SK-N-SH (cell line): ENCODE data around the gene ATP6V1F. TPM values are rescaled to one million over a fixed set of nuclear protein-coding genes. Genes with fewer than 3 reads are reported as not detected.

Source experiments
- CTCF ChIA-PET: fragments of 300-600, 350-600 bp; formaldehyde crosslinking; extraction: SDS; loops from one replicate; lab custom pipeline; 2021; lab: Yijun Ruan, JAX
- POLR2A ChIA-PET: fragments of 350-600 bp; sonication (Branson Sonifier 250); formaldehyde crosslinking; extraction: SDS; loops from one replicate; lab custom pipeline; 2020; ENCODE audit warnings: antibody characterized with exemption, inconsistent platforms; lab: Yijun Ruan, JAX
- DNase-seq: peaks from one replicate; pipeline ENCODE4 v3.0.0; 2012
- H2AFZ ChIP-seq: fragments of 200-600 bp; sonication (generic); 2 replicates; pipeline ENCODE4 v1.8.1; 2016; ENCODE audit warnings: antibody characterized with exemption, mild to moderate bottlenecking, low read depth
- H3F3A ChIP-seq: fragments of 200-600 bp; sonication (generic); replicated peaks from 2 replicates; pipeline ENCODE3; 2016; ENCODE audit warnings: antibody characterized with exemption, mild to moderate bottlenecking; ENCODE audit not compliant: insufficient read depth
- H3K27ac ChIP-seq, 2 experiments: fragments of 200-500 bp in 1 of 2; fragments of 200-600 bp in 1 of 2; sonication (Bioruptor generic) in 1 of 2; sonication (generic), shearing (Covaris generic) in 1 of 2; 2 replicates each; pipeline versions ENCODE4 v1.5.1 to v1.6.1; 2014 to 2016; ENCODE audit warnings: low read depth in 2 of 2, inconsistent platforms in 1 of 2, low read length in 1 of 2, mild to moderate bottlenecking in 1 of 2, mixed read lengths in 1 of 2
- H3K27me3 ChIP-seq: fragments of 200-600 bp; sonication (generic), shearing (Covaris generic); 2 replicates; pipeline ENCODE4 v1.6.1; 2016; ENCODE audit warnings: mixed run types; ENCODE audit not compliant: insufficient read depth
- H3K36me3 ChIP-seq, 2 experiments: fragments of 200-500 bp in 1 of 2; fragments of 200-600 bp in 1 of 2; sonication (Bioruptor generic) in 1 of 2; sonication (generic) in 1 of 2; replicated peaks in 1 of 2; 2 replicates each; pipeline versions ENCODE3 to v1.5.1; 2014 to 2016; ENCODE audit warnings: low read length in 1 of 2, mild to moderate bottlenecking in 1 of 2; ENCODE audit not compliant: insufficient read depth in 2 of 2, control insufficient read depth in 1 of 2
- H3K4me1 ChIP-seq, 2 experiments: fragments of 200-500 bp in 1 of 2; fragments of 200-600 bp in 1 of 2; sonication (Bioruptor generic) in 1 of 2; sonication (generic), shearing (Covaris generic) in 1 of 2; 2 replicates each; pipeline versions ENCODE4 v1.5.1 to v1.6.1; 2014 to 2016; ENCODE audit warnings: low read depth in 1 of 2, low read length in 1 of 2, mixed run types in 1 of 2; ENCODE audit not compliant: insufficient read depth in 2 of 2, control insufficient read depth in 1 of 2
- H3K4me2 ChIP-seq: fragments of 200-600 bp; sonication (generic), shearing (Covaris generic); 2 replicates; pipeline ENCODE4 v1.6.1; 2017; ENCODE audit warnings: mixed run types
- H3K4me3 ChIP-seq, 2 experiments: fragments of 200-500 bp in 1 of 2; fragments of 200-600 bp in 1 of 2; sonication (Bioruptor generic) in 1 of 2; sonication (generic), shearing (Covaris generic) in 1 of 2; 2 replicates each; pipeline versions ENCODE4 v1.5.1 to v1.8.1; 2014 to 2016; ENCODE audit warnings: low read depth in 2 of 2, inconsistent platforms in 1 of 2, low read length in 1 of 2, mild to moderate bottlenecking in 1 of 2, mixed read lengths in 1 of 2, moderate library complexity in 1 of 2
- H3K79me2 ChIP-seq: fragments of 200-600 bp; sonication (generic); 2 replicates; pipeline ENCODE4 v1.8.1; 2017; ENCODE audit warnings: mild to moderate bottlenecking; ENCODE audit not compliant: insufficient read depth
- H3K9ac ChIP-seq: fragments of 200-600 bp; sonication (generic); 2 replicates; pipeline ENCODE4 v1.6.1; 2017; ENCODE audit warnings: mixed run types
- H3K9me2 ChIP-seq: fragments of 200-600 bp; sonication (generic); 2 replicates; pipeline ENCODE4 v1.6.1; 2017; ENCODE audit warnings: mixed run types
- H3K9me3 ChIP-seq: fragments of 200-600 bp; sonication (generic); 2 replicates; pipeline ENCODE4 v1.6.1; 2017; ENCODE audit warnings: mixed run types, mild to moderate bottlenecking, moderate library complexity
- H4K20me1 ChIP-seq: fragments of 200-600 bp; sonication (generic); 2 replicates; pipeline ENCODE4 v1.6.1; 2017; ENCODE audit warnings: mild to moderate bottlenecking, mixed run types; ENCODE audit not compliant: insufficient read depth
- CHD2 ChIP-seq: fragments of 150-350 bp; IDR thresholded peaks from 2 replicates; pipeline ENCODE4 v1.6.1; 2018; ENCODE audit warnings: low read length; ENCODE audit not compliant: partially characterized antibody
- CTCF ChIP-seq: fragments of 200-600 bp; sonication (generic); IDR thresholded peaks from 2 replicates; pipeline ENCODE4 v1.6.1; 2017; ENCODE audit warnings: antibody characterized with exemption, mild to moderate bottlenecking, moderate library complexity
- ELF1 ChIP-seq: IDR thresholded peaks from 2 replicates; pipeline ENCODE4 v1.4.0; 2012
- EP300 ChIP-seq, 2 experiments: IDR thresholded peaks; 2 replicates each; pipeline versions ENCODE4 v1.4.0 to v1.6.1; 2012; ENCODE audit warnings: borderline replicate concordance in 1 of 2, low read depth in 1 of 2, low read length in 1 of 2
- FOSL2 ChIP-seq: IDR thresholded peaks from 2 replicates; pipeline ENCODE4 v1.4.0; 2012; ENCODE audit warnings: low read depth, mild to moderate bottlenecking, moderate library complexity, borderline replicate concordance
- FOXM1 ChIP-seq: IDR thresholded peaks from 2 replicates; pipeline ENCODE4 v1.4.0; 2012; ENCODE audit warnings: low read depth, mild to moderate bottlenecking
- GATA2 ChIP-seq: sonication (generic); formaldehyde crosslinking; IDR thresholded peaks from 2 replicates; pipeline ENCODE4 v1.5.0; 2020; ENCODE audit warnings: mild to moderate bottlenecking, missing genetic modification reagents
- MAX ChIP-seq: IDR thresholded peaks from 2 replicates; pipeline ENCODE4 v1.4.0; 2012; ENCODE audit warnings: low read depth
- MEF2A ChIP-seq: IDR thresholded peaks from 2 replicates; pipeline ENCODE4 v1.4.0; 2012; ENCODE audit warnings: low read depth, borderline replicate concordance
- NFIC ChIP-seq: IDR thresholded peaks from 2 replicates; pipeline ENCODE4 v1.4.0; 2012; ENCODE audit warnings: borderline replicate concordance
- POLR2AphosphoS5 ChIP-seq: IDR thresholded peaks from 2 replicates; pipeline ENCODE4 v1.6.1; 2012; ENCODE audit warnings: low read depth, low read length
- RAD21 ChIP-seq: IDR thresholded peaks from 2 replicates; pipeline ENCODE4 v1.6.1; 2012; ENCODE audit warnings: mild to moderate bottlenecking, low read length
- RCOR1 ChIP-seq: fragments of 150-350 bp; IDR thresholded peaks from 2 replicates; pipeline ENCODE4 v1.6.1; 2017; ENCODE audit warnings: antibody characterized with exemption, low read length
- RXRA ChIP-seq: IDR thresholded peaks from 2 replicates; pipeline ENCODE4 v1.4.0; 2012; ENCODE audit warnings: low read depth, mild to moderate bottlenecking, borderline replicate concordance
- SMC3 ChIP-seq: IDR thresholded peaks from 2 replicates; pipeline ENCODE4 v1.6.1; 2012; ENCODE audit warnings: low read depth, low read length, improper control_type of control experiment
- TAF1 ChIP-seq: IDR thresholded peaks from 2 replicates; pipeline ENCODE4 v1.6.1; 2012; ENCODE audit warnings: low read depth, mild to moderate bottlenecking, low read length, moderate library complexity, borderline replicate concordance
- TCF12 ChIP-seq: IDR thresholded peaks from 2 replicates; pipeline ENCODE4 v1.4.0; 2012
- TEAD4 ChIP-seq: IDR thresholded peaks from 2 replicates; pipeline ENCODE4 v1.4.0; 2012; ENCODE audit warnings: mild to moderate bottlenecking, borderline replicate concordance; ENCODE audit not compliant: insufficient read depth
- USF2 ChIP-seq: fragments of 150-350 bp; IDR thresholded peaks from 2 replicates; pipeline ENCODE4 v1.6.1; 2017; ENCODE audit warnings: antibody characterized with exemption, low read length, low read depth, borderline replicate concordance
- ZBTB33 ChIP-seq: IDR thresholded peaks from 2 replicates; pipeline ENCODE4 v1.4.0; 2012; ENCODE audit warnings: low read depth, borderline replicate concordance
- WGBS: methylation state at CpG from one replicate; pipeline ENCODE4 v1.1.6; 2017; ENCODE audit warnings: low lambda C conversion rate; 5-methylcytosine and 5-hydroxymethylcytosine counted together
- polyA plus RNA-seq, 3 experiments: library from polyadenylated mRNA; depleted of rRNA; stranded (reverse); fragments of >200 nt; gene quantifications; 2 replicates each; pipeline ENCODE4 v1.2.3, GENCODE V29; 2012

Gene ATP6V1F
- polyA plus RNA-seq, 1 of the 3 experiments (the other 2 are of a cell fraction): 495 TPM

- POLR2A ChIA-PET: interaction anchor here (1.2 to 1.5 kb wide), 3 partner anchors 13 to 32 kb away, joined by 3 read pairs; no protein-coding TSS in a partner anchor
- peaks cover 14 to 17% of the 10 kb centered on the region in 2 experiments for H3K36me3 ChIP-seq
- WGBS: 37% methylated on average over 31 of the region's 33 CpGs
- H3K9me2 ChIP-seq: no peaks in the 10 kb centered on the region
- H3K27me3 ChIP-seq: no peaks in the 10 kb centered on the region
- H3K9me3 ChIP-seq: no peaks in the 10 kb centered on the region
- peak; percentile 17; the same call in 1 of the 2 replicates for TF ChIP-seq NFIC
- TF ChIP-seq ELF1: peak; percentile 44; the same call in 1 of the 2 replicates
- TF ChIP-seq MAX: peak; percentile 76
- TF ChIP-seq RXRA: no peak
- peak; percentile 25 for TF ChIP-seq CHD2
- peak; percentile 68 for TF ChIP-seq TAF1
- TF ChIP-seq POLR2AphosphoS5: peak; percentile 72
- no peak for TF ChIP-seq FOXM1
- 0 out of 2 replicates have a peak, but pooled peaks have one; percentile 20 for TF ChIP-seq TEAD4
- peak; percentile 54; the same call in 1 of the 2 replicates for TF ChIP-seq TCF12
- peak overlapping the region; percentile 84 for H3K9ac ChIP-seq
- DNase-seq: peak; percentile 74
- H3K4me1 ChIP-seq: peaks cover 43 to 48% of the 10 kb centered on the region in 2 experiments; a peak in 3 of 4 replicates
- CTCF ChIA-PET: interaction anchor here (0.8 to 2.4 kb wide), 8 partner anchors 11 to 404 kb away, joined by 3 to 10 read pairs (median 6); partner anchors contain the start of gene ATP6V1F
- H2AFZ ChIP-seq: no peak overlapping the region
- peak overlapping the region; percentile 50 to 85 for H3K27ac ChIP-seq
- H3K4me3 ChIP-seq: peak overlapping the region; percentile 68 to 90
- H3F3A ChIP-seq: peaks cover 52% of the 10 kb centered on the region
- H3K4me2 ChIP-seq: peak overlapping the region; percentile 99
- peaks cover 61% of the 10 kb centered on the region for H3K79me2 ChIP-seq
- H4K20me1 ChIP-seq: peaks cover 49% of the 10 kb centered on the region
These were observed 31.3 kb upstream of the ATP6V1F start for GRCh38 chr7:128831178-128831993.

- Histone ChIP-seq H3K9ac (peak overlapping the region; percentile 84), H3K79me2 (peaks cover 66% of the 10 kb centered on the region), H3K4me3 (peak overlapping the region; percentile 68 to 90; a peak in 3 of 4 replicates), H3K27me3 (no peaks in the 10 kb centered on the region), H3K4me2 (peak overlapping the region; percentile 99), H3K9me2 (no peaks in the 10 kb centered on the region), H3K9me3 (no peaks in the 10 kb centered on the region), H2AFZ (no peak overlapping the region), H4K20me1 (peaks cover 57% of the 10 kb centered on the region), H3K4me1 (peaks cover 43% of the 10 kb centered on the region in 2 experiments; a peak in 3 of 4 replicates), H3F3A (peaks cover 44% of the 10 kb centered on the region), H3K27ac (peak overlapping the region; percentile 50 to 85), H3K36me3 (peaks cover 20 to 25% of the 10 kb centered on the region in 2 experiments)
- ChIA-PET POLR2A (interaction anchor here (1.2 to 1.5 kb wide), 2 partner anchors 17 to 31 kb away, joined by 3 read pairs; no protein-coding TSS in a partner anchor), CTCF (interaction anchor here (0.6 to 2.5 kb wide), 11 partner anchors 10 to 485 kb away, joined by 3 to 14 read pairs (median 6); partner anchors contain the start of gene ATP6V1F)
- DNase-seq: peak; percentile 75
- WGBS: 32% methylated on average over 21 of the region's 22 CpGs
- TF ChIP-seq RAD21 (no peak), ZBTB33 (no peak), NFIC (no peak), MEF2A (no peak), USF2 (no peak), FOSL2 (no peak; the same call in 1 of the 2 replicates), RCOR1 (no peak), EP300 (IDR thresholded peaks at IDR 0.05; ENCODE audit: borderline replicate concordance in 1 of 2, low read depth in 1 of 2, low read length in 1 of 2) (peak in 1 of 2 experiments; percentile 16; a peak in 1 of 4 replicates), GATA2 (CRISPR knock-in tag) (no peak), SMC3 (no peak), CTCF (no peak)
These were observed 30.4 kb upstream of the ATP6V1F start for GRCh38 chr7:128831994-128832879.
